A549 (cell line): ENCODE results near the gene VWCE. TPM values are rescaled to one million over a fixed set of nuclear protein-coding genes. Genes with fewer than 3 reads are reported as not detected.

Experiments used
- ATAC-seq, 2 experiments: fragments of 200-7000 bp in 1 of 2; fragments of >200 bp in 1 of 2; cut with Nextera tagmentation in 1 of 2; cut with Tn5 transposase in 1 of 2; 3 replicates each; pipeline versions ENCODE4 v1.8.0 to v1.9.1; 2018 to 2020; ENCODE audit warnings: mild to moderate bottlenecking in 1 of 2, moderate library complexity in 1 of 2
- CTCF ChIA-PET: fragments of 300-600 bp; sonication (Branson Sonifier 250); formaldehyde crosslinking; extraction: SDS; loops from one replicate; lab custom pipeline; 2021; ENCODE audit warnings: antibody characterized with exemption, inconsistent platforms; lab: Yijun Ruan, JAX
- POLR2A ChIA-PET: fragments of 350-600 bp; formaldehyde crosslinking; extraction: SDS; loops from one replicate; lab custom pipeline; 2021; ENCODE audit warnings: antibody characterized with exemption, inconsistent platforms; lab: Yijun Ruan, JAX
- DNase-seq, 2 experiments: peaks; one replicate each; pipeline versions ENCODE4 v3.0.0 to v3.0.0-alpha.2; 2011 to 2016; ENCODE audit warnings: low read depth in 1 of 2, low spot score in 1 of 2
- FAIRE-seq: peaks from 2 replicates; lab custom pipeline; 2011; peaks lifted over from hg19 to GRCh38; lab: Jason Lieb, UNC
- H3K27ac ChIP-seq, 2 experiments: fragments of >200 bp; sonication (Bioruptor Twin); formaldehyde crosslinking; 3 replicates each; pipeline ENCODE4 v1.5.1; 2016 to 2017
- H3K4me1 ChIP-seq: fragments of >200 bp; sonication (Bioruptor Twin); formaldehyde crosslinking; 3 replicates; pipeline ENCODE4 v1.6.1; 2016
- H3K4me2 ChIP-seq: fragments of >200 bp; sonication (Bioruptor Twin); formaldehyde crosslinking; 3 replicates; pipeline ENCODE4 v1.6.1; 2016
- H3K4me3 ChIP-seq: fragments of >200 bp; sonication (Bioruptor Twin); formaldehyde crosslinking; 3 replicates; pipeline ENCODE4 v1.5.1; 2016
- H3K9me3 ChIP-seq: fragments of >200 bp; sonication (Bioruptor Twin); formaldehyde crosslinking; 3 replicates; pipeline ENCODE4 v1.6.1; 2016
- CBX2 ChIP-seq: fragments of 200-600 bp; sonication (generic); IDR thresholded peaks from 2 replicates; pipeline ENCODE4 v1.6.1; 2016; ENCODE audit warnings: low read depth, mild to moderate bottlenecking, borderline replicate concordance
- CHD4 ChIP-seq: fragments of 200-600 bp; sonication (generic); IDR thresholded peaks from 2 replicates; pipeline ENCODE4 v1.6.1; 2016; ENCODE audit warnings: antibody characterized with exemption, mild to moderate bottlenecking, borderline replicate concordance
- CTCF ChIP-seq: fragments of >200 bp; sonication (Bioruptor Twin); formaldehyde crosslinking; IDR thresholded peaks from 3 replicates; pipeline ENCODE4 v1.5.1; 2016
- FOSL2 ChIP-seq, 2 experiments: fragments of 450-650 bp in 1 of 2; fragments of >200 bp in 1 of 2; sonication (Bioruptor Twin) in 1 of 2; formaldehyde crosslinking; IDR thresholded peaks; 2 replicates each; pipeline versions ENCODE4 v1.5.0 to v1.6.1; 2016 to 2020; ENCODE audit warnings: mild to moderate bottlenecking in 1 of 2, moderate library complexity in 1 of 2
- GATA3 ChIP-seq: IDR thresholded peaks from 2 replicates; pipeline ENCODE4 v1.6.1; 2012; ENCODE audit warnings: borderline replicate concordance
- HMGXB4 ChIP-seq: fragments of 250-450 bp; sonication (Bioruptor Pico); IDR thresholded peaks from 2 replicates; pipeline ENCODE4 v1.5.0; 2021; ENCODE audit warnings: mild to moderate bottlenecking, moderate library complexity, borderline replicate concordance
- JUNB ChIP-seq: fragments of >200 bp; sonication (Bioruptor Twin); formaldehyde crosslinking; IDR thresholded peaks from 2 replicates; pipeline ENCODE4 v1.6.1; 2016
- KDM5A ChIP-seq: fragments of 200-600 bp; sonication (generic); IDR thresholded peaks from 2 replicates; pipeline ENCODE4 v1.6.1; 2016; ENCODE audit warnings: antibody characterized with exemption, mild to moderate bottlenecking
- MAX ChIP-seq: IDR thresholded peaks from 2 replicates; pipeline ENCODE4 v1.6.1; 2012
- MYC ChIP-seq: IDR thresholded peaks from 2 replicates; pipeline ENCODE4 v1.6.1; 2012; ENCODE audit warnings: mild to moderate bottlenecking, inconsistent platforms, low read length, improper control_type of control experiment, borderline replicate concordance
- NFE2L2 ChIP-seq: fragments of 150-350 bp; conservative IDR thresholded peaks from 2 replicates; pipeline ENCODE4 v1.6.1; 2014; ENCODE audit warnings: low read length
- NR3C1 ChIP-seq: fragments of >200 bp; sonication (Bioruptor Twin); formaldehyde crosslinking; IDR thresholded peaks from 3 replicates; pipeline ENCODE4 v1.6.1; 2017
- REST ChIP-seq: fragments of 200-600 bp; sonication (generic); IDR thresholded peaks from 2 replicates; pipeline ENCODE4 v1.6.1; 2016; ENCODE audit warnings: antibody characterized with exemption, mild to moderate bottlenecking, moderate library complexity
- SMC3 ChIP-seq: fragments of >200 bp; sonication (Bioruptor Twin); formaldehyde crosslinking; IDR thresholded peaks from 3 replicates; pipeline ENCODE4 v1.6.1; 2018; ENCODE audit warnings: inconsistent platforms
- SREBF2 ChIP-seq: fragments of 450-650 bp; IDR thresholded peaks from 2 replicates; pipeline ENCODE4 v1.6.1; 2014; ENCODE audit warnings: mild to moderate bottlenecking, moderate library complexity
- ZFP36 ChIP-seq: fragments of 450-650 bp; IDR thresholded peaks from 2 replicates; pipeline ENCODE4 v1.6.1; 2014; ENCODE audit warnings: borderline replicate concordance; ENCODE audit not compliant: partially characterized antibody
- ZNF302 ChIP-seq: fragments of 250-450 bp; sonication (Bioruptor Pico); IDR thresholded peaks from 2 replicates; pipeline ENCODE4 v1.9.0; 2021; ENCODE audit warnings: inconsistent platforms, mild to moderate bottlenecking, moderate library complexity
- ZSCAN20 ChIP-seq: fragments of 250-450 bp; sonication (Bioruptor Pico); IDR thresholded peaks from 2 replicates; pipeline ENCODE4 v1.8.0; 2022; ENCODE audit warnings: mild to moderate bottlenecking, moderate library complexity
- WGBS: methylation state at CpG from one replicate; pipeline ENCODE4 v1.1.6; 2017; ENCODE audit errors: missing lambda C conversion rate; 5-methylcytosine and 5-hydroxymethylcytosine counted together
- polyA plus RNA-seq, 4 experiments: library from polyadenylated mRNA; depleted of rRNA in 3 of 4; stranded (reverse); fragments of >200 nt; fragmentation: RNase III in 1 of 4; extraction: RNeasy Plus Mini Kit Qiagen cat#74134 plus additional on column Dnase treatment in 1 of 4; gene quantifications; 2 replicates in 3 of 4; 3 replicates in 1 of 4; pipeline ENCODE4 v1.2.3, GENCODE V29; 2011 to 2017

The VWCE gene
- polyA plus RNA-seq, 2 of the 4 experiments (the other 2 are of a cell fraction): 0.45 to 0.65 TPM

GRCh38 chr11:61279934-61280659, 15.0 kb downstream of the VWCE start:
- CTCF ChIA-PET: interaction anchor here (0.8 to 3.8 kb wide), 4 partner anchors 11 to 237 kb away, joined by 3 to 17 read pairs (median 3); partner anchors contain the start of gene VWCE
- no peaks in the 10 kb centered on the region for H3K9me3 ChIP-seq
- TF ChIP-seq SMC3: no peak
- no peak for TF ChIP-seq JUNB
- no peak for TF ChIP-seq NR3C1
- no peak for TF ChIP-seq ZSCAN20 (CRISPR knock-in tag)
- no peak for TF ChIP-seq HMGXB4 (CRISPR knock-in tag)
- TF ChIP-seq ZFP36: no peak
- TF ChIP-seq MAX: no peak
- no peak for TF ChIP-seq FOSL2 (IDR thresholded peaks at IDR 0.05)
- TF ChIP-seq FOSL2 (CRISPR knock-in tag; IDR thresholded peaks at IDR 0.05): no peak
- no peak for TF ChIP-seq GATA3
- peaks cover 3% of the 10 kb centered on the region; the same call in 1 of the 3 replicates for H3K4me1 ChIP-seq
- FAIRE-seq (no peak), DNase-seq (no peak), ATAC-seq (no peak)
- H3K27ac ChIP-seq: no peak overlapping the region
- H3K4me2 ChIP-seq: no peak overlapping the region
- no peak overlapping the region for H3K4me3 ChIP-seq
- 60% methylated on average over 12 of the region's 12 CpGs for WGBS
- POLR2A ChIA-PET: interaction anchor here (0.6 kb wide), 1 partner anchor 102 kb away, joined by 4 read pairs; no protein-coding TSS in a partner anchor

- H3K9me3 ChIP-seq: no peaks in the 10 kb centered on the region
- ChIA-PET POLR2A (interaction anchor here (0.6 kb wide), 1 partner anchor 92 kb away, joined by 3 read pairs; no protein-coding TSS in a partner anchor), CTCF (interaction anchor here (0.9 to 2.2 kb wide), 3 partner anchors 24 to 107 kb away, joined by 4 to 9 read pairs (median 7); no protein-coding TSS in a partner anchor)
- no peak for TF ChIP-seq CHD4
- TF ChIP-seq SREBF2: no peak
- TF ChIP-seq NFE2L2: no peak
- no peak for TF ChIP-seq REST
- TF ChIP-seq CBX2: no peak
- no peak for TF ChIP-seq ZNF302
- no peak for TF ChIP-seq KDM5A
- TF ChIP-seq MYC: no peak
- no peak for TF ChIP-seq NR3C1
- TF ChIP-seq CTCF: no peak
- no peak overlapping the region for H3K4me3 ChIP-seq
- no peak overlapping the region for H3K4me2 ChIP-seq
- 46% methylated on average over 10 of the region's 10 CpGs for WGBS
- DNase-seq: no peak
- FAIRE-seq: no peak
- ATAC-seq: no peak
- H3K4me1 ChIP-seq: peaks cover 3% of the 10 kb centered on the region; the same call in 1 of the 3 replicates
- no peak overlapping the region for H3K27ac ChIP-seq
Observed at GRCh38 chr11:61278001-61278470, 17.1 kb downstream of the VWCE start.
